ENCODE data around the gene SYVN1. TPM values are rescaled to one million over a fixed set of nuclear protein-coding genes. Genes with fewer than 3 reads are reported as not detected.
A peak's percentile ranks its signal among the peaks of the same experiment; 100 is the strongest.

SYVN1 gene
- total and polyA plus RNA-seq, 10 donors = 35.1 to 152 (median 98.6) TPM

GRCh38 chr11:65107078-65107477, 27.2 kb downstream of the SYVN1 start:
- intact Hi-C loops (cut with DNase I; ENCODE audit: low total_unique reads) = no loop called here
- peaks cover 17 to 45% (median 23%) of the 10 kb centered on the region in 6 donors for H3K4me1 ChIP-seq
- WGBS, 5 donors = 90 to 96% (median 94%) methylated on average over 12 to 15 of the region's 15 CpGs
- TF ChIP-seq POLR2A (IDR thresholded peaks at IDR 0.05) (no peak), POLR2AphosphoS5 (IDR thresholded peaks at IDR 0.05) (no peak), CTCF (IDR thresholded peaks at IDR 0.05 in 8 of 11, conservative IDR thresholded peaks at IDR 0.05 in 3 of 11) (no peak)
- H3K9me3 ChIP-seq = no peaks in the 10 kb centered on the region
- H3K27ac ChIP-seq = no peak overlapping the region
- no peaks in the 10 kb centered on the region for H3K27me3 ChIP-seq (replicated peaks in 1 of 7)
- DNase-seq = peak; percentile 54
- no peak overlapping the region for H3K4me3 ChIP-seq
- H3K36me3 ChIP-seq = peaks cover 0 to 75% (median 39%) of the 10 kb centered on the region in 6 donors

DNA sequence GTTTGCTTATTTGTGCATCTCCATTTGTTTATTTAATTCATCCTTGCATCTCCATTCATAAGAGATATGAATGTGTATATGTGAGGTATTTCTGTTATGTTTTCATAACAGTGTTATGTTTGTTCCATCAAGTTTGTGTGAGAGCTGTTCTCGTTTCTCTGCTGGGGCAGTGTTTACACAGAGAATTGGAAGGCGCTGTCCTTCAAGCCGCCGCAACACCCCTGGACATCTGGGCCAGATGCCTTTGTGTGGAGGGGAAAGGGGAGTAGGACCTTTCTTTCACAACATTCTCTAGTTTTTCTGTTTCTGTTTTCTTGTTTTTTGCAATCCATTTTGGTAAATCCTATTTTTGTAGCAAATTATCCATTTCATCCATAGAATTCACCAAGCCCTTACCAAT, 29.7 kb downstream of the SYVN1 start:
- Histone ChIP-seq H3K4me1 (peaks cover 0 to 22% (median 1%) of the 10 kb centered on the region in 6 donors), H3K36me3 (peaks cover 0 to 92% (median 37%) of the 10 kb centered on the region in 6 donors), H3K27me3 (replicated peaks in 1 of 7) (no peaks in the 10 kb centered on the region), H3K27ac (peak overlapping the region in 7 of 8 donors; percentile 35 to 76 (median 57)), H3K9me3 (no peaks in the 10 kb centered on the region), H3K4me3 (no peak overlapping the region)
- intact Hi-C loops (cut with DNase I; ENCODE audit: low total_unique reads) = no loop called here
- no peak for DNase-seq
- TF ChIP-seq POLR2A (IDR thresholded peaks at IDR 0.05) = no peak
- no peak for TF ChIP-seq CTCF (IDR thresholded peaks at IDR 0.05 in 8 of 11, conservative IDR thresholded peaks at IDR 0.05 in 3 of 11)
- WGBS, 5 donors = 80 to 91% (median 84%) methylated on average over 4 of the region's 4 CpGs

- peaks cover 0 to 31% (median 1%) of the 10 kb centered on the region in 6 donors for H3K4me1 ChIP-seq
- no peak for TF ChIP-seq POLR2A (IDR thresholded peaks at IDR 0.05)
- TF ChIP-seq CTCF (IDR thresholded peaks at IDR 0.05 in 8 of 11, conservative IDR thresholded peaks at IDR 0.05 in 3 of 11) = no peak
- no peak for TF ChIP-seq POLR2AphosphoS5 (IDR thresholded peaks at IDR 0.05)
- H3K36me3 ChIP-seq = peaks cover 0 to 92% (median 25%) of the 10 kb centered on the region in 6 donors
- peak overlapping the region in 7 of 8 donors; percentile 33 to 76 (median 57) for H3K27ac ChIP-seq
- H3K9me3 ChIP-seq = no peaks in the 10 kb centered on the region
- no peak overlapping the region for H3K4me3 ChIP-seq
- no peak for DNase-seq
- intact Hi-C loops (cut with DNase I; ENCODE audit: low total_unique reads) = no loop called here
- no peaks in the 10 kb centered on the region for H3K27me3 ChIP-seq (replicated peaks in 1 of 7)
Observed at GRCh38 chr11:65103476-65103875, 30.8 kb downstream of the SYVN1 start.

- intact Hi-C loops (cut with DNase I; ENCODE audit: low total_unique reads) = no loop called here
- no peak for DNase-seq
- 95 to 98% (median 96%) methylated on average over 8 of the region's 8 CpGs for WGBS, 5 donors
Observed at GRCh38 chr11:65102142-65103095, 31.9 kb downstream of the SYVN1 start.

More at GRCh38 chr11:65102142-65103095, 31.9 kb downstream of the SYVN1 start:
- peaks cover 0 to 92% (median 18%) of the 10 kb centered on the region in 6 donors for H3K36me3 ChIP-seq
- no peak overlapping the region for H3K27ac ChIP-seq
- TF ChIP-seq CTCF (IDR thresholded peaks at IDR 0.05 in 8 of 11, conservative IDR thresholded peaks at IDR 0.05 in 3 of 11) (no peak), POLR2AphosphoS5 (IDR thresholded peaks at IDR 0.05) (no peak), POLR2A (IDR thresholded peaks at IDR 0.05) (no peak)
- H3K27me3 ChIP-seq (replicated peaks in 1 of 7) = no peaks in the 10 kb centered on the region
- H3K4me3 ChIP-seq = no peak overlapping the region
- no peaks in the 10 kb centered on the region for H3K9me3 ChIP-seq
- peaks cover 3 to 42% (median 10%) of the 10 kb centered on the region in 6 donors for H3K4me1 ChIP-seq
